Measurements from ENCODE around the gene KLK11.

The KLK11 gene

GRCh38 chr19:50982186-50982585 is 44.2 kb downstream of the KLK11 start:
- ATAC-seq = no peak
- TF ChIP-seq TCF4 (CRISPR knock-in tag; IDR thresholded peaks at IDR 0.05; ENCODE audit: borderline replicate concordance) (no peak), GLIS3 (CRISPR knock-in tag; IDR thresholded peaks at IDR 0.05) (no peak), ZNF565 (CRISPR knock-in tag; conservative IDR thresholded peaks at IDR 0.05; ENCODE audit: low read depth) (no peak), RARB (CRISPR knock-in tag; IDR thresholded peaks at IDR 0.05) (no peak), ZNF8 (CRISPR knock-in tag; IDR thresholded peaks at IDR 0.05) (no peak), ZFP3 (CRISPR knock-in tag; IDR thresholded peaks at IDR 0.05) (no peak), CSRNP3 (CRISPR knock-in tag; IDR thresholded peaks at IDR 0.05) (no peak), BACH2 (CRISPR knock-in tag; IDR thresholded peaks at IDR 0.05; ENCODE audit: borderline replicate concordance) (no peak), ISL1 (CRISPR knock-in tag; IDR thresholded peaks at IDR 0.05) (no peak), ZNF70 (CRISPR knock-in tag; IDR thresholded peaks at IDR 0.05) (no peak), OSR1 (CRISPR knock-in tag; IDR thresholded peaks at IDR 0.05) (no peak), SNAI2 (CRISPR knock-in tag; IDR thresholded peaks at IDR 0.05) (no peak), POU6F1 (CRISPR knock-in tag; IDR thresholded peaks at IDR 0.05; ENCODE audit: borderline replicate concordance, low read depth) (no peak)

GRCh38 chr19:50981587-50982146 is 44.7 kb downstream of the KLK11 start:
- no peak for TF ChIP-seq RARB (CRISPR knock-in tag; IDR thresholded peaks at IDR 0.05)

GRCh38 chr19:50980208-50980607 is 46.2 kb downstream of the KLK11 start:
- ATAC-seq = no peak
- TF ChIP-seq PPARA (CRISPR knock-in tag; IDR thresholded peaks at IDR 0.05; ENCODE audit: borderline replicate concordance) (no peak), TSHZ2 (CRISPR knock-in tag; IDR thresholded peaks at IDR 0.05) (no peak), ZFP3 (CRISPR knock-in tag; IDR thresholded peaks at IDR 0.05) (no peak), ESRRG (CRISPR knock-in tag; IDR thresholded peaks at IDR 0.05) (no peak), ZNF8 (CRISPR knock-in tag; IDR thresholded peaks at IDR 0.05) (no peak), TCF4 (CRISPR knock-in tag; IDR thresholded peaks at IDR 0.05; ENCODE audit: borderline replicate concordance) (no peak), POU6F1 (CRISPR knock-in tag; IDR thresholded peaks at IDR 0.05; ENCODE audit: borderline replicate concordance, low read depth) (no peak), PATZ1 (CRISPR knock-in tag; IDR thresholded peaks at IDR 0.05; ENCODE audit: borderline replicate concordance) (no peak), GLIS3 (CRISPR knock-in tag; IDR thresholded peaks at IDR 0.05) (no peak)

More at GRCh38 chr19:50981587-50982146, 44.7 kb downstream of the KLK11 start:
- peak; percentile 22; the same call in 2 of the 3 replicates for ATAC-seq

GRCh38 chr19:50979758-50980157 is 46.7 kb downstream of the KLK11 start:
- TF ChIP-seq TCF4 (CRISPR knock-in tag; IDR thresholded peaks at IDR 0.05; ENCODE audit: borderline replicate concordance) = no peak
- no peak for TF ChIP-seq PPARA (CRISPR knock-in tag; IDR thresholded peaks at IDR 0.05; ENCODE audit: borderline replicate concordance)
- no peak for TF ChIP-seq TSHZ2 (CRISPR knock-in tag; IDR thresholded peaks at IDR 0.05)
- TF ChIP-seq ZNF8 (CRISPR knock-in tag; IDR thresholded peaks at IDR 0.05) = no peak

More at GRCh38 chr19:50979758-50980157, 46.7 kb downstream of the KLK11 start:
- ATAC-seq = no peak
